OCI-LY7 (cell line): Measurements from ENCODE around the gene S1PR5.

Experiments used
- EZH2phosphoT487 ChIP-seq: fragments of 200-600 bp; sonication (generic); IDR thresholded peaks from 2 replicates; pipeline ENCODE4 v1.6.1; 2018; ENCODE audit warnings: low read depth, borderline replicate concordance, mild to moderate bottlenecking, mixed run types, antibody characterized with exemption, low read length, moderate library complexity, mixed read lengths
- TF ChIP-seq, protein P1 (sequence below): fragments of 200-600 bp; sonication (generic); conservative IDR thresholded peaks from 2 replicates; pipeline ENCODE4 v1.5.1; 2014; ENCODE audit warnings: mild to moderate bottlenecking, antibody characterized with exemption, low read length, moderate library complexity, mixed read lengths

DNA sequence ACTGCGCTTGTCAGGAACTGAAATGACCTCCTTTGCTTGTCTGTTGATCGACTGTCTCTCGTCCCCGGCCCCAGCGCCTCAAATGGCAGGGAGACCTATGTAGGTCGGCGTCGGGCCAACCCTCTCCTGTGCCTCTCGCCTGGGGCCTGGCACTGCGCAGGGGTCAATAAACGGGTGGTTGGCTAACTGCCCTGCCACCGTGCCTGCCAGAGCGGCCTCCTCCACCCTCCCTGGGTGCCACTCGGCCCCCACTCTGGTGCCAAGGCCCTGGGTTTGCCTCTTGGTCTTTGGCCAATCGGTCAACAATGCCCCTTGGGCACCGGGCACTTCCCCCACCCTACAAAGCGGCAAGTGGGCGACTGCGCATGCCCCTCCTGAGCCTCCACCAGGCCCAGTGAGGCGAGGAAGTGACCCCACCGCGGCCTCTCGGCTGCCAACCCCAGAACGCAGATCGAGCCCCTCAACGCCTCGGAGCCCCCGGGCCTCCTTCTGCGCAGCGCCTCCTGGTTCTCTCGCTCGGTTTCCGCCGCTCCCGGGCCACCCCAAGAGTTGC is 15.2 kb downstream of the S1PR5 start:
- TF ChIP-seq, protein P1, sequence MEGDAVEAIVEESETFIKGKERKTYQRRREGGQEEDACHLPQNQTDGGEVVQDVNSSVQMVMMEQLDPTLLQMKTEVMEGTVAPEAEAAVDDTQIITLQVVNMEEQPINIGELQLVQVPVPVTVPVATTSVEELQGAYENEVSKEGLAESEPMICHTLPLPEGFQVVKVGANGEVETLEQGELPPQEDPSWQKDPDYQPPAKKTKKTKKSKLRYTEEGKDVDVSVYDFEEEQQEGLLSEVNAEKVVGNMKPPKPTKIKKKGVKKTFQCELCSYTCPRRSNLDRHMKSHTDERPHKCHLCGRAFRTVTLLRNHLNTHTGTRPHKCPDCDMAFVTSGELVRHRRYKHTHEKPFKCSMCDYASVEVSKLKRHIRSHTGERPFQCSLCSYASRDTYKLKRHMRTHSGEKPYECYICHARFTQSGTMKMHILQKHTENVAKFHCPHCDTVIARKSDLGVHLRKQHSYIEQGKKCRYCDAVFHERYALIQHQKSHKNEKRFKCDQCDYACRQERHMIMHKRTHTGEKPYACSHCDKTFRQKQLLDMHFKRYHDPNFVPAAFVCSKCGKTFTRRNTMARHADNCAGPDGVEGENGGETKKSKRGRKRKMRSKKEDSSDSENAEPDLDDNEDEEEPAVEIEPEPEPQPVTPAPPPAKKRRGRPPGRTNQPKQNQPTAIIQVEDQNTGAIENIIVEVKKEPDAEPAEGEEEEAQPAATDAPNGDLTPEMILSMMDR, result no peak
- no peak for TF ChIP-seq EZH2phosphoT487
